Measurements from ENCODE around the gene RAG1. TPM values are rescaled to one million over a fixed set of nuclear protein-coding genes. Genes with fewer than 3 reads are reported as not detected.

Gene RAG1
- polyA plus RNA-seq, 1 of the 3 experiments (the other 2 are of a cell fraction), result 0.08 TPM

- Histone ChIP-seq H4K20me1 (ENCODE audit: insufficient read depth) (no peaks in the 10 kb centered on the region), H3K79me2 (ENCODE audit: insufficient read depth) (no peaks in the 10 kb centered on the region), H3K27ac (ENCODE audit: low read depth in 2 of 2, low read length in 1 of 2) (peak overlapping the region in 1 of 2 experiments; percentile 73; a peak in 2 of 4 replicates), H3K4me2 (no peak overlapping the region), H3K36me3 (replicated peaks in 1 of 2; ENCODE audit: control insufficient read depth in 1 of 2, insufficient read depth in 2 of 2, low read length in 1 of 2) (no peaks in the 10 kb centered on the region), H3K9me3 (no peaks in the 10 kb centered on the region), H2AFZ (ENCODE audit: low read depth) (no peak overlapping the region), H3K27me3 (ENCODE audit: insufficient read depth) (no peaks in the 10 kb centered on the region), H3F3A (replicated peaks; ENCODE audit: insufficient read depth) (no peaks in the 10 kb centered on the region), H3K9me2 (no peaks in the 10 kb centered on the region), H3K4me3 (ENCODE audit: low read depth in 2 of 2, low read length in 1 of 2) (no peak overlapping the region), H3K4me1 (ENCODE audit: control insufficient read depth in 1 of 2, insufficient read depth in 2 of 2, low read depth in 1 of 2, low read length in 1 of 2) (peaks cover 3 to 11% of the 10 kb centered on the region in 2 experiments; a peak in 3 of 4 replicates), H3K9ac (no peak overlapping the region)
- CTCF ChIA-PET, result interaction anchor here (0.7 to 1.7 kb wide), 4 partner anchors 13 to 98 kb away, joined by 3 to 6 read pairs (median 4); no protein-coding TSS in a partner anchor
- POLR2A ChIA-PET, result interaction anchor here (1.7 kb wide), 1 partner anchor 26 kb away, joined by 6 read pairs; no protein-coding TSS in a partner anchor
- no peak for TF ChIP-seq FOXM1 (IDR thresholded peaks at IDR 0.05; ENCODE audit: low read depth)
- TF ChIP-seq GATA2 (CRISPR knock-in tag; IDR thresholded peaks at IDR 0.05), result peak; percentile 75; the same call in 1 of the 2 replicates
- 16% methylated on average over 4 of the region's 4 CpGs for WGBS (ENCODE audit: low lambda C conversion rate)
- DNase-seq, result no peak
These were observed 22.7 kb downstream of the RAG1 start for GRCh38 chr11:36590513-36590912.

GRCh38 chr11:36591433-36591832 lies 23.6 kb downstream of the RAG1 start:
- TF ChIP-seq GABPA (IDR thresholded peaks at IDR 0.05; ENCODE audit: low read depth) (no peak), RCOR1 (IDR thresholded peaks at IDR 0.05; ENCODE audit: low read length) (no peak), MXI1 (IDR thresholded peaks at IDR 0.05; ENCODE audit: low read depth, low read length) (no peak), RFX5 (IDR thresholded peaks at IDR 0.05; ENCODE audit: low read length) (no peak), ZBTB33 (IDR thresholded peaks at IDR 0.05; ENCODE audit: borderline replicate concordance, low read depth) (no peak), FOSL2 (IDR thresholded peaks at IDR 0.05; ENCODE audit: borderline replicate concordance, low read depth) (no peak), TCF12 (IDR thresholded peaks at IDR 0.05) (no peak), JUND (IDR thresholded peaks at IDR 0.05) (no peak), MEF2A (IDR thresholded peaks at IDR 0.05; ENCODE audit: borderline replicate concordance, low read depth) (no peak), RAD21 (IDR thresholded peaks at IDR 0.05; ENCODE audit: low read length) (no peak), USF1 (IDR thresholded peaks at IDR 0.05; ENCODE audit: borderline replicate concordance, low read depth) (no peak), POLR2AphosphoS5 (IDR thresholded peaks at IDR 0.05; ENCODE audit: low read depth, low read length) (no peak), USF2 (IDR thresholded peaks at IDR 0.05; ENCODE audit: borderline replicate concordance, low read depth, low read length) (no peak), PBX3 (IDR thresholded peaks at IDR 0.05) (no peak)
- Histone ChIP-seq H3K9me2 (no peaks in the 10 kb centered on the region), H3K4me2 (no peak overlapping the region), H4K20me1 (ENCODE audit: insufficient read depth) (no peaks in the 10 kb centered on the region), H3K9ac (no peak overlapping the region), H3K4me1 (ENCODE audit: control insufficient read depth in 1 of 2, insufficient read depth in 2 of 2, low read depth in 1 of 2, low read length in 1 of 2) (peaks cover 4 to 11% of the 10 kb centered on the region in 2 experiments; a peak in 3 of 4 replicates), H3K4me3 (ENCODE audit: low read depth in 2 of 2, low read length in 1 of 2) (no peak overlapping the region), H3K27ac (ENCODE audit: low read depth in 2 of 2, low read length in 1 of 2) (peak overlapping the region in 1 of 2 experiments; percentile 73; a peak in 1 of 4 replicates), H3F3A (replicated peaks; ENCODE audit: insufficient read depth) (no peaks in the 10 kb centered on the region), H2AFZ (ENCODE audit: low read depth) (no peak overlapping the region), H3K79me2 (ENCODE audit: insufficient read depth) (no peaks in the 10 kb centered on the region), H3K36me3 (replicated peaks in 1 of 2; ENCODE audit: control insufficient read depth in 1 of 2, insufficient read depth in 2 of 2, low read length in 1 of 2) (no peaks in the 10 kb centered on the region), H3K27me3 (ENCODE audit: insufficient read depth) (no peaks in the 10 kb centered on the region), H3K9me3 (no peaks in the 10 kb centered on the region)
- DNase-seq, result no peak
- ChIA-PET POLR2A (no interaction called here), CTCF (no interaction called here)
- 56% methylated on average over 1 of the region's 1 CpG for WGBS (ENCODE audit: low lambda C conversion rate)

Data from SK-N-SH (cell line).